Measurements from ENCODE around the gene FLYWCH2.
"Not testable (repeated sequence)": the region's sequence is repeated elsewhere in the genome, so short reads cannot be mapped to it uniquely, and the experiment has no call there.

FLYWCH2 gene

GRCh38 chr16:2884041-2884451 lies 1.0 kb downstream of the FLYWCH2 start:
- no peak for DNase-seq

- no peak for DNase-seq
Measured at GRCh38 chr16:2894231-2894630, 11.2 kb downstream of the FLYWCH2 start.

- no peak for DNase-seq
Measured at GRCh38 chr16:2895813-2896212, 12.8 kb downstream of the FLYWCH2 start.

- no peak for DNase-seq
Measured at GRCh38 chr16:2896480-2897010, 13.5 kb downstream of the FLYWCH2 start.

GRCh38 chr16:2897110-2897509 lies 14.1 kb downstream of the FLYWCH2 start:
- DNase-seq: no peak

GRCh38 chr16:2898831-2899563 lies 16.0 kb downstream of the FLYWCH2 start:
- no peak for DNase-seq

GRCh38 chr16:2899564-2900072 lies 16.6 kb downstream of the FLYWCH2 start:
- DNase-seq: no peak

- no peak for DNase-seq
Measured at GRCh38 chr16:2900526-2901075, 17.6 kb downstream of the FLYWCH2 start.

- no peak for DNase-seq
Measured at GRCh38 chr16:2902337-2903130, 19.5 kb downstream of the FLYWCH2 start.

GRCh38 chr16:2904100-2904921 lies 21.3 kb downstream of the FLYWCH2 start:
- DNase-seq: no peak

GRCh38 chr16:2904922-2905240 lies 21.9 kb downstream of the FLYWCH2 start:
- no peak for DNase-seq

GRCh38 chr16:2905241-2905987 lies 22.4 kb downstream of the FLYWCH2 start:
- peak; percentile 96 for DNase-seq

- no peak for DNase-seq
Measured at GRCh38 chr16:2905988-2906387, 23.0 kb downstream of the FLYWCH2 start.

GRCh38 chr16:2907084-2907753 lies 24.2 kb downstream of the FLYWCH2 start:
- not testable (repeated sequence) for DNase-seq

- DNase-seq: no peak
Measured at GRCh38 chr16:2910441-2910969, 27.5 kb downstream of the FLYWCH2 start.

- peak; percentile 84 for DNase-seq
Measured at GRCh38 chr16:2911638-2912329, 28.8 kb downstream of the FLYWCH2 start, which contains the start of gene FLYWCH1. FLYWCH1 (plus strand) TSS chr16:2911931; CDS start chr16:2929686, 17,755 bp downstream.

GRCh38 chr16:2912330-2913199 lies 29.6 kb downstream of the FLYWCH2 start:
- DNase-seq: no peak

GRCh38 chr16:2913603-2914002 lies 30.6 kb downstream of the FLYWCH2 start:
- DNase-seq: no peak

- DNase-seq: no peak
Measured at GRCh38 chr16:2914233-2914632, 31.2 kb downstream of the FLYWCH2 start.
